Esophagus squamous epithelium (tissue), 5 donors: ENCODE results near the gene ABHD12. TPM values are rescaled to one million over a fixed set of nuclear protein-coding genes. Genes with fewer than 3 reads are reported as not detected.

Experiments
- DNase-seq: peaks from one replicate; lab custom pipeline; 2025; lab: John Stamatoyannopoulos, UW
- H3K27ac ChIP-seq, 4 donors: fragments of 200-600 bp; sonication (generic); one replicate each; pipeline ENCODE4 v1.5.1; 2016 to 2019; ENCODE audit warnings: mild to moderate bottlenecking in 1 of 4
- H3K27me3 ChIP-seq, 4 donors: fragments of 200-600 bp; sonication (generic); 1 replicate in 3 of 4; 2 replicates in 1 of 4; pipeline versions ENCODE4 v1.5.1 to v1.6.0; 2017 to 2021; ENCODE audit warnings: antibody characterized with exemption in 1 of 4
- H3K36me3 ChIP-seq, 3 donors: fragments of 200-600 bp; sonication (generic); one replicate each; pipeline ENCODE4 v1.5.1; 2016 to 2019
- H3K4me1 ChIP-seq, 3 donors: fragments of 200-600 bp; sonication (generic); one replicate each; pipeline ENCODE4 v1.5.1; 2017 to 2019
- H3K4me3 ChIP-seq, 4 donors: fragments of 200-600 bp; sonication (generic); 1 replicate in 3 of 4; 2 replicates in 1 of 4; pipeline ENCODE4 v1.5.1; 2016 to 2019; ENCODE audit warnings: mild to moderate bottlenecking in 2 of 4, moderate library complexity in 1 of 4
- H3K9me3 ChIP-seq, 3 donors: fragments of 200-600 bp; sonication (generic); one replicate each; pipeline ENCODE4 v1.5.1; 2016 to 2019
- CTCF ChIP-seq, 6 experiments: fragments of 450-650 bp in 4 of 6; fragments of 200-600 bp in 2 of 6; sonication (generic) in 2 of 6; IDR thresholded peaks; one replicate each; pipeline ENCODE4 v1.5.1; 2016 to 2019; ENCODE audit warnings: antibody characterized with exemption in 6 of 6, mild to moderate bottlenecking in 4 of 6, moderate library complexity in 4 of 6
- POLR2A ChIP-seq, 4 donors: fragments of 450-650 bp; IDR thresholded peaks; one replicate each; pipeline ENCODE4 v1.6.1; 2017; ENCODE audit warnings: antibody characterized with exemption in 4 of 4, mild to moderate bottlenecking in 4 of 4, moderate library complexity in 3 of 4
- WGBS, 2 donors: methylation state at CpG; one replicate each; pipeline ENCODE4 v1.1.5; 2018; 5-methylcytosine and 5-hydroxymethylcytosine counted together
- intact Hi-C: fragments of 100-400 bp; cut with DNase I; formaldehyde crosslinking; loops from one replicate; pipeline ENCODE4 v1.15.0; 2022
- total RNA-seq, 4 donors: library from RNA; depleted of rRNA; stranded (reverse); fragments of >200 nt; gene quantifications; one replicate each; pipeline ENCODE4 v1.1.0, GENCODE V29; 2016
- donor health status: DM: yes; HTN: yes; CAD: no.

The ABHD12 gene
- total RNA-seq, 4 donors from 2014 or later = 23.8 to 62.1 (median 36.4) TPM

GRCh38 chr20:25258476-25258805 is 132.2 kb downstream of the ABHD12 start:
- no peaks in the 10 kb centered on the region for H3K9me3 ChIP-seq
- intact Hi-C loops = no loop called here
- H3K27ac ChIP-seq = no peak overlapping the region
- 87 to 91% methylated on average over 4 to 6 of the region's 8 CpGs for WGBS, 2 donors
- H3K4me3 ChIP-seq = no peak overlapping the region
- DNase-seq = no peak
- TF ChIP-seq CTCF (IDR thresholded peaks at IDR 0.05) (no peak), POLR2A (IDR thresholded peaks at IDR 0.05) (no peak)
- peaks cover 5 to 51% (median 15%) of the 10 kb centered on the region in 3 donors for H3K4me1 ChIP-seq
- peaks cover 0 to 52% (median 8%) of the 10 kb centered on the region in 3 donors for H3K36me3 ChIP-seq
- H3K27me3 ChIP-seq = no peaks in the 10 kb centered on the region

- no peak overlapping the region for H3K27ac ChIP-seq
- no peak overlapping the region for H3K4me3 ChIP-seq
Measured at GRCh38 chr20:25257756-25258475, 132.7 kb downstream of the ABHD12 start.

GRCh38 chr20:25257130-25257529 is 133.5 kb downstream of the ABHD12 start:
- no peaks in the 10 kb centered on the region for H3K27me3 ChIP-seq
- no peak for DNase-seq
- peaks cover 5 to 64% (median 26%) of the 10 kb centered on the region in 3 donors for H3K4me1 ChIP-seq
- TF ChIP-seq POLR2A (IDR thresholded peaks at IDR 0.05) (no peak), CTCF (IDR thresholded peaks at IDR 0.05) (no peak)
- no peak overlapping the region for H3K4me3 ChIP-seq
- peak overlapping the region in 1 of 4 donors; percentile 95 for H3K27ac ChIP-seq
- intact Hi-C loops = no loop called here
- no peaks in the 10 kb centered on the region for H3K9me3 ChIP-seq
- H3K36me3 ChIP-seq = peaks cover 0 to 59% (median 8%) of the 10 kb centered on the region in 3 donors
- 81 to 91% methylated on average over 5 of the region's 5 CpGs for WGBS, 2 donors

More at GRCh38 chr20:25257756-25258475, 132.7 kb downstream of the ABHD12 start:
- DNase-seq = no peak
- Histone ChIP-seq H3K9me3 (no peaks in the 10 kb centered on the region), H3K27me3 (no peaks in the 10 kb centered on the region), H3K4me1 (peaks cover 5 to 56% (median 20%) of the 10 kb centered on the region in 3 donors), H3K36me3 (peaks cover 0 to 55% (median 8%) of the 10 kb centered on the region in 3 donors)
- no peak for TF ChIP-seq CTCF (IDR thresholded peaks at IDR 0.05)
- no peak for TF ChIP-seq POLR2A (IDR thresholded peaks at IDR 0.05)
- 82 to 86% methylated on average over 9 to 10 of the region's 10 CpGs for WGBS, 2 donors
- intact Hi-C loops = no loop called here

GRCh38 chr20:25256226-25256859 is 134.3 kb downstream of the ABHD12 start:
- intact Hi-C loops = no loop called here
- H3K4me1 ChIP-seq = peaks cover 5 to 72% (median 31%) of the 10 kb centered on the region in 3 donors
- H3K36me3 ChIP-seq = peaks cover 0 to 53% (median 8%) of the 10 kb centered on the region in 3 donors
- DNase-seq = no peak
- H3K27me3 ChIP-seq = no peaks in the 10 kb centered on the region
- TF ChIP-seq CTCF (IDR thresholded peaks at IDR 0.05) = no peak
- TF ChIP-seq POLR2A (IDR thresholded peaks at IDR 0.05) = no peak
- no peak overlapping the region for H3K4me3 ChIP-seq
- peak overlapping the region in 3 of 4 donors; percentile 63 to 95 (median 75) for H3K27ac ChIP-seq
- WGBS, 2 donors = 70 to 74% methylated on average over 4 to 5 of the region's 5 CpGs
- no peaks in the 10 kb centered on the region for H3K9me3 ChIP-seq
